BJ (cell line): ENCODE data around the gene ABCG5. TPM values are rescaled to one million over a fixed set of nuclear protein-coding genes. Genes with fewer than 3 reads are reported as not detected.

ENCODE experiments used
- CTCF ChIA-PET: fragments of 350-600 bp; formaldehyde crosslinking; extraction: SDS; loops from one replicate; lab custom pipeline; 2021; ENCODE audit warnings: antibody characterized with exemption, inconsistent platforms; lab: Yijun Ruan, JAX
- POLR2A ChIA-PET: fragments of 300-600 bp; sonication (Branson Sonifier 250); formaldehyde crosslinking; extraction: SDS; loops from one replicate; lab custom pipeline; 2021; ENCODE audit warnings: antibody characterized with exemption; lab: Charles Lee
- DNase-seq: peaks from one replicate; pipeline ENCODE4 v3.0.0-alpha.2; 2011; ENCODE audit warnings: low read depth
- H3K27me3 ChIP-seq: 2 replicates; pipeline ENCODE4 v1.6.0; 2011; ENCODE audit warnings: low read length; ENCODE audit not compliant: control insufficient read depth, insufficient read depth
- H3K36me3 ChIP-seq: 2 replicates; pipeline ENCODE4 v1.5.1; 2011; ENCODE audit warnings: low read length; ENCODE audit not compliant: control insufficient read depth, insufficient read depth
- H3K4me3 ChIP-seq: 2 replicates; pipeline ENCODE4 v1.5.1; 2011; ENCODE audit warnings: low read depth, mild to moderate bottlenecking, control low read depth, low read length
- polyA plus RNA-seq: library from polyadenylated mRNA; depleted of rRNA; stranded (reverse); fragments of >200 nt; gene quantifications from 2 replicates; pipeline ENCODE4 v1.2.3, GENCODE V29; 2011
- TF ChIP-seq, protein P1 (sequence below): IDR thresholded peaks from 2 replicates; pipeline ENCODE4 v1.5.1; 2011; ENCODE audit warnings: low read depth, mild to moderate bottlenecking, control low read depth, inconsistent platforms, low read length, moderate library complexity; ENCODE audit not compliant: insufficient read depth

ABCG5 gene
- polyA plus RNA-seq, 1 experiment, result not detected

DNA sequence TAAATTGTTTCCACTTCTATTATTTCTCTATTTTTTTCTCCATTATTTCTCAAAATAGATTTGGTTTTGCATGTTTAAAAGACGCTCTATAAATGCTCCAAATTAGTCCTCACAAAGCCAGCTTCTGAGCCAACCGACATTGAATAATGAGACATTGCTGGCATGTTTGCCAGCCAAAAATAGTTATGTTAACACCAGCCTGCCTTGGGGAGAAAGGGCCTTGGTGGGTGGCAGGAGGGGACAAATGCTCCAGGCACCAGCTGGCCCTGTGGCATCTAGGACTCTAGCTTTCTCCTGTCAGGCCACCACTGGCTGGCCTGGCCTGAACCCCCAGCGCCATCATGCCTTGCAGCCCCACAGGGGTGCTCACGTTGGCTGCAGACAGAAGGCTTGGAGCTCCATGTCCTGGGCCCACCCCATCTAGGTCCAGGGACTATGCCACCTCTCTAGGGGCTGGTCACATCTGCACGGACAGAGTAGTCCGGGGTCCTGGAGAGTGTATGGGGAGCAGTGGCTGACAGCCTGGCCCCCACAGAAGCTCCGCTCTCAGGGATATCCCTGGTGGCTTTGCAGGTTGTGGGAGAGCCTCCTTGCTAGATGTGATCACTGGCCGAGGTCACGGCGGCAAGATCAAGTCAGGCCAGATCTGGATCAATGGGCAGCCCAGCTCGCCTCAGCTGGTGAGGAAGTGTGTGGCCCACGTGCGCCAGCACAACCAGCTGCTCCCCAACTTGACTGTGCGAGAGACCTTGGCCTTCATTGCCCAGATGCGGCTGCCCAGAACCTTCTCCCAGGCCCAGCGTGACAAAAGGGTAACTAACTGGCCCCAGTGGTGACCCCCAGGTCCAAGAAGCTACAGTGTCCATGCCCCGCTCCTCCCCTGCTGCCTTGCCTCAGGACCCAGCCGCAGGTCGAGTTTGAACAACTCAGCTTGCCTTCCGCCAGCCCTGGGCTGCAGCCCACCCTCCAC is 12.7 kb upstream of the ABCG5 start:
- TF ChIP-seq, protein P1, sequence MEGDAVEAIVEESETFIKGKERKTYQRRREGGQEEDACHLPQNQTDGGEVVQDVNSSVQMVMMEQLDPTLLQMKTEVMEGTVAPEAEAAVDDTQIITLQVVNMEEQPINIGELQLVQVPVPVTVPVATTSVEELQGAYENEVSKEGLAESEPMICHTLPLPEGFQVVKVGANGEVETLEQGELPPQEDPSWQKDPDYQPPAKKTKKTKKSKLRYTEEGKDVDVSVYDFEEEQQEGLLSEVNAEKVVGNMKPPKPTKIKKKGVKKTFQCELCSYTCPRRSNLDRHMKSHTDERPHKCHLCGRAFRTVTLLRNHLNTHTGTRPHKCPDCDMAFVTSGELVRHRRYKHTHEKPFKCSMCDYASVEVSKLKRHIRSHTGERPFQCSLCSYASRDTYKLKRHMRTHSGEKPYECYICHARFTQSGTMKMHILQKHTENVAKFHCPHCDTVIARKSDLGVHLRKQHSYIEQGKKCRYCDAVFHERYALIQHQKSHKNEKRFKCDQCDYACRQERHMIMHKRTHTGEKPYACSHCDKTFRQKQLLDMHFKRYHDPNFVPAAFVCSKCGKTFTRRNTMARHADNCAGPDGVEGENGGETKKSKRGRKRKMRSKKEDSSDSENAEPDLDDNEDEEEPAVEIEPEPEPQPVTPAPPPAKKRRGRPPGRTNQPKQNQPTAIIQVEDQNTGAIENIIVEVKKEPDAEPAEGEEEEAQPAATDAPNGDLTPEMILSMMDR, result no peak
- DNase-seq, result no peak
- POLR2A ChIA-PET, result no interaction called here
- Histone ChIP-seq H3K4me3 (no peak overlapping the region), H3K36me3 (no peaks in the 10 kb centered on the region), H3K27me3 (peaks cover 9% of the 10 kb centered on the region)
- CTCF ChIA-PET, result interaction anchor here (1.2 kb wide), 2 partner anchors 10 to 27 kb away, joined by 4 to 6 read pairs; no protein-coding TSS in a partner anchor

DNA sequence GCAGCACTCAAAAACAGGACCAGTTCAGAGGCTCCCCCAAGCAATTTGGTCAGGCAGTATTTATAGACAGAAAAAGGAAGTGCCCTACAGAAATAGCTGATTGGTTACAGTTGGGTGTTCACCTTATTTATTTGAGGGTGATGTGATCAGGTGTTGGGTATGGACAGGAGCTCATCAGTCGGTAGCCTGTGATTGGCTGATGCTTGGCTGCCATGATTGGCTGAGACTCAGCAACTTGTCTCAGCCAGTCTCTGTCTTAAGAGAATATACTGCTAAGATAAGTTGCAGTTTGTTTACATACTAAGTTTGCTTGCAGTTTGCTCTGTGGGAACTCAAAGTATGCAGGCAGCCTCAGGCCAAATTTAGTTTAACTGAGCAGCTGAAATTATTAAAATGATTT is 9.6 kb upstream of the ABCG5 start:
- H3K4me3 ChIP-seq, result no peak overlapping the region
- H3K36me3 ChIP-seq, result no peaks in the 10 kb centered on the region
- ChIA-PET CTCF (no interaction called here), POLR2A (no interaction called here)
- TF ChIP-seq, protein P1, result no peak
- DNase-seq, result no peak
- peaks cover 9% of the 10 kb centered on the region for H3K27me3 ChIP-seq

DNA sequence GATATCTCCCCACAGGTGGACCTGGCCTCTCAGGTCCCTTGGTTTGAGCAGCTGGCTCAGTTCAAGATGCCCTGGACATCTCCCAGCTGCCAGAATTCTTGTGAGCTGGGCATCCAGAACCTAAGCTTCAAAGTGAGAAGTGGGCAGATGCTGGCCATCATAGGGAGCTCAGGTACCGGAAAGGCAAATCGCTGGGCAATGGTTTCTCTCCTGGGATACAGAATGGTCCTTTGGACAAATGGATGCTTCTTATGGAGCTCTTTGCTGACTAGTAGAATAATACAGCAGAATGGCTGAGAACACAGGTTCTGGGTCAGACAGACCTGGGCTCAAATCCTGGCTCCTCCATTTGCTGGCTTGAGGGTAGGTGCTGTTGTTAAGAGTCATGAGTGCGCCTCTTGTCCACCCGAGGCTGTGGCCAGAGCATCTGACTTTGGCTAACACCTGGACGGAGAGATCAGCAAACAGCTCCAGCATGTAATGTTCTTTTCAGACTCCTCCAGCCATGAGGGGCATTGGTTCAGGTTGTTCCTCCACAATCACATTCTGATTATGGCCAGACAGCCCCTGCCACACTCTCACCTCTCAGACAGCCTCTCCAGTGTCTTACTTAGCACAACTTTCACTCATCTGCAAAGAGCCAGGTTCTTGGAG is 7.6 kb upstream of the ABCG5 start:
- ChIA-PET CTCF (no interaction called here), POLR2A (no interaction called here)
- Histone ChIP-seq H3K36me3 (no peaks in the 10 kb centered on the region), H3K27me3 (peaks cover 15% of the 10 kb centered on the region), H3K4me3 (no peak overlapping the region)
- TF ChIP-seq, protein P1, result no peak
- DNase-seq, result no peak

DNA sequence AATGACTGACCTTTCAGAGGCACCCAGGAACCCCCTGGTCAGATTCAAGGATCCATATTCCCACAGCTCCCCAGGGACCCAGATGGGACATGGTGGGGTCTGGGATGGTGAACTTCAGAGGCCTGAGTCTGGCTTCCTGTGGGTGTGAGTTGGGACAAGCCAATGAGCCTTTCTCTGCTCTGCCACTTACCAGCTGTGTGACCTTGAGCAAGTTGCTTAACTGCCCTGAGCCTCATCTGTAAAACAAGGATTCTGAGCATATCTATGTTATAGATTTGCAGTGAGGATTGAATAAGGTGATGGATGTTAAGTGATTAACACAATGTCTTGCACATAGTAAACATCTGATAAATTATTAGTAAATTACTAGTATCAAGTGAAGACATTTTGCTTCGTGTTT is 6.5 kb upstream of the ABCG5 start:
- CTCF ChIA-PET, result no interaction called here
- H3K4me3 ChIP-seq, result no peak overlapping the region
- POLR2A ChIA-PET, result no interaction called here

DNA sequence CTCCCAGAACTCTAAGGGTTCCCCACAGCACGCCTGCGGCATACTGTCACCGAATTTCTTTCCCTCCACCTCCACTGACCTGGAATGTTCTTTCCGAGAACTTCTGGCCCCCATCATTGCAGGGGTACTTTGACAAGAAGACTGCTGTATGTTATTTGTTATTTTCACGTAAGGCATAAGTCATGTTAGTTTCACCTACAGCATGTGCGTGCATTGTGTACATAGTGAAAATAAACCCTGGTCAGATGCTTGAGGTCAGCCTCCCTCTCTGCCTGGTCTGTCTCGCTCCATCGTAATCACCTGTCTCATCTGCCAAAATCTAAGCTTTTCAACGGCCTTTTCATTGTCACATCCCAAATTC is 4.2 kb upstream of the ABCG5 start:
- ChIA-PET CTCF (no interaction called here), POLR2A (no interaction called here)
- DNase-seq, result no peak
- TF ChIP-seq, protein P1, result no peak
- H3K27me3 ChIP-seq, result peaks cover 11% of the 10 kb centered on the region
- H3K4me3 ChIP-seq, result no peak overlapping the region
- H3K36me3 ChIP-seq, result no peaks in the 10 kb centered on the region

More for the DNA sequence above, 6.5 kb upstream of the ABCG5 start:
- peaks cover 13% of the 10 kb centered on the region for H3K27me3 ChIP-seq
- DNase-seq, result no peak
- TF ChIP-seq, protein P1, result no peak
- H3K36me3 ChIP-seq, result no peaks in the 10 kb centered on the region
